Endothelial cell of umbilical vein (primary cell): ENCODE data around the gene TMEM252. TPM values are rescaled to one million over a fixed set of nuclear protein-coding genes. Genes with fewer than 3 reads are reported as not detected.

Experiments
- BruUV-seq: library from RNA; stranded (reverse); fragments of 400-500 nt; replicated peaks from 2 replicates; lab custom pipeline; 2021; lab: Mats Ljungman, UMichigan
- CTCF ChIA-PET: fragments of 300-600, 350-600 bp; sonication (Branson Sonifier 250); formaldehyde crosslinking; loops from one replicate; lab custom pipeline; 2021; ENCODE audit warnings: antibody characterized with exemption, inconsistent platforms; lab: Charles Lee
- POLR2A ChIA-PET: fragments of 300-600, 350-600 bp; sonication (Branson Sonifier 250); formaldehyde crosslinking; loops from one replicate; lab custom pipeline; 2021; ENCODE audit warnings: antibody characterized with exemption, inconsistent platforms; lab: Charles Lee
- DNase-seq: peaks from one replicate; pipeline ENCODE4 v3.0.0-alpha.2; 2011; ENCODE audit warnings: low read depth, low spot score
- FAIRE-seq: peaks from 2 replicates; lab custom pipeline; 2011; peaks lifted over from hg19 to GRCh38; lab: Jason Lieb, UNC
- H2AFZ ChIP-seq: 2 replicates; pipeline ENCODE4 v1.6.0; 2012; ENCODE audit warnings: low read depth, low read length, control low read depth, inconsistent platforms
- H3K27ac ChIP-seq: 2 replicates; pipeline ENCODE4 v1.5.1; 2011; ENCODE audit warnings: low read depth, mild to moderate bottlenecking, control low read depth, low read length, moderate library complexity; ENCODE audit not compliant: insufficient read depth
- H3K27me3 ChIP-seq, 2 experiments: 2 replicates each; pipeline versions ENCODE4 v1.6.0 to v1.6.1; 2011; ENCODE audit warnings: low read length in 2 of 2, mixed read lengths in 1 of 2; ENCODE audit not compliant: control insufficient read depth in 2 of 2, insufficient read depth in 2 of 2
- H3K36me3 ChIP-seq, 2 experiments: 2 replicates in 1 of 2; 3 replicates in 1 of 2; pipeline ENCODE4 v1.5.1; 2011; ENCODE audit warnings: low read length in 2 of 2, mild to moderate bottlenecking in 1 of 2, moderate library complexity in 1 of 2; ENCODE audit not compliant: control insufficient read depth in 2 of 2, insufficient read depth in 2 of 2; ENCODE audit errors: extremely low read depth in 1 of 2
- H3K4me1 ChIP-seq: 3 replicates; pipeline ENCODE4 v1.5.1; 2011; ENCODE audit warnings: mild to moderate bottlenecking, low read length; ENCODE audit not compliant: control insufficient read depth, insufficient read depth; ENCODE audit errors: extremely low read depth
- H3K4me2 ChIP-seq: 2 replicates; pipeline ENCODE4 v1.6.1; 2011; ENCODE audit warnings: low read length, control low read depth, mixed read lengths; ENCODE audit not compliant: insufficient read depth
- H3K4me3 ChIP-seq, 3 experiments: fragments of 200-600 bp in 1 of 3; sonication (generic), shearing (Covaris generic) in 1 of 3; replicated peaks in 1 of 3; 2 replicates each; pipeline ENCODE4 v1.5.1; 2011 to 2016; ENCODE audit warnings: control low read depth in 3 of 3, low read length in 3 of 3, mild to moderate bottlenecking in 2 of 3, inconsistent platforms in 1 of 3, low read depth in 1 of 3, moderate library complexity in 1 of 3; ENCODE audit not compliant: insufficient read depth in 1 of 3
- H3K79me2 ChIP-seq: 2 replicates; pipeline ENCODE4 v1.6.0; 2012; ENCODE audit warnings: low read length, inconsistent platforms; ENCODE audit not compliant: control insufficient read depth, insufficient read depth
- H3K9ac ChIP-seq: replicated peaks from 2 replicates; pipeline ENCODE3; 2011; ENCODE audit warnings: low read length, control low read depth; ENCODE audit not compliant: insufficient read depth; ENCODE audit errors: extremely low read depth
- H3K9me1 ChIP-seq: replicated peaks from 3 replicates; pipeline ENCODE4 v1.6.0; 2011; ENCODE audit warnings: mild to moderate bottlenecking, low read length; ENCODE audit not compliant: control insufficient read depth, insufficient read depth; ENCODE audit errors: extremely low read depth
- H3K9me3 ChIP-seq: replicated peaks from 2 replicates; pipeline ENCODE4 v1.5.1; 2012; ENCODE audit warnings: low read length, inconsistent platforms; ENCODE audit not compliant: control insufficient read depth, insufficient read depth
- H4K20me1 ChIP-seq: replicated peaks from 2 replicates; pipeline ENCODE3; 2011; ENCODE audit warnings: mild to moderate bottlenecking, low read length; ENCODE audit not compliant: control insufficient read depth, insufficient read depth; ENCODE audit errors: extremely low read depth
- EZH2 ChIP-seq: IDR thresholded peaks from 2 replicates; pipeline ENCODE4 v1.6.1; 2012; ENCODE audit warnings: borderline replicate concordance, low read depth, mild to moderate bottlenecking, moderate library complexity, low read length, inconsistent platforms; ENCODE audit not compliant: severe bottlenecking
- FOS ChIP-seq: IDR thresholded peaks from 2 replicates; pipeline ENCODE4 v1.6.1; 2011; ENCODE audit warnings: mild to moderate bottlenecking, low read length, moderate library complexity, borderline replicate concordance; ENCODE audit not compliant: insufficient read depth
- GATA2 ChIP-seq: IDR thresholded peaks from 2 replicates; pipeline ENCODE4 v1.7.0; 2011; ENCODE audit warnings: low read depth, mild to moderate bottlenecking, moderate library complexity, mixed read lengths, low read length; ENCODE audit not compliant: insufficient read length, insufficient read depth
- JUN ChIP-seq: IDR thresholded peaks from 2 replicates; pipeline ENCODE4 v1.6.1; 2011; ENCODE audit warnings: borderline replicate concordance, low read depth; ENCODE audit not compliant: insufficient read length, insufficient read depth
- MYC ChIP-seq: IDR thresholded peaks from one replicate; pipeline ENCODE4 v1.6.1; 2011; ENCODE audit warnings: mild to moderate bottlenecking, low read depth, low read length
- POLR2A ChIP-seq: IDR thresholded peaks from 2 replicates; pipeline ENCODE4 v1.6.1; 2012; ENCODE audit warnings: low read depth, mild to moderate bottlenecking, control low read depth, low read length
- POLR2AphosphoS5 ChIP-seq: IDR thresholded peaks from 2 replicates; pipeline ENCODE4 v1.6.1; 2012; ENCODE audit warnings: low read depth, mild to moderate bottlenecking, control low read depth, low read length, moderate library complexity; ENCODE audit not compliant: insufficient read depth
- dilution Hi-C: fragments of 300-500 bp; cut with MboI; formaldehyde crosslinking; loops from one replicate; pipeline ENCODE4 v1.15.0; 2019; ENCODE audit warnings: low sequenced_read_pairs; ENCODE audit not compliant: extremely low pct_ligation_motif_present
- intact Hi-C: fragments of 100-400 bp; cut with micrococcal nuclease; formaldehyde crosslinking; loops from one replicate; pipeline ENCODE4 v1.10.0; 2022
- polyA plus RNA-seq, 4 experiments: library from polyadenylated mRNA; depleted of rRNA in 3 of 4; stranded (reverse) in 3 of 4; unstranded in 1 of 4; fragments of >200 nt; gene quantifications; 2 replicates each; pipeline versions ENCODE4 v1.2.1 to v1.2.3, GENCODE V29; 2011 to 2012; ENCODE audit warnings: missing spikeins in 1 of 4
- total RNA-seq: library from RNA; stranded (reverse); gene quantifications from 2 replicates; pipeline ENCODE4 v1.2.3, GENCODE V29; 2021
- TF ChIP-seq, protein P1 (sequence below): IDR thresholded peaks from 2 replicates; pipeline ENCODE4 v1.6.1; 2011; ENCODE audit not compliant: insufficient read depth, insufficient read length
- TF ChIP-seq, protein P2 (sequence below), 2 donors: IDR thresholded peaks; 1 replicate in 1 of 2; 2 replicates in 1 of 2; pipeline ENCODE4 v1.5.1; 2011; ENCODE audit warnings: low read length in 2 of 2, mild to moderate bottlenecking in 2 of 2, moderate library complexity in 2 of 2, control low read depth in 1 of 2, inconsistent platforms in 1 of 2, low read depth in 1 of 2; ENCODE audit not compliant: insufficient read depth in 1 of 2; ENCODE audit errors: extremely low read depth in 1 of 2

Gene TMEM252
- total and polyA plus RNA-seq, 2 donors (not counting 3 experiments of a cell fraction or from before 2014, with no cell fraction given), result not detected

DNA sequence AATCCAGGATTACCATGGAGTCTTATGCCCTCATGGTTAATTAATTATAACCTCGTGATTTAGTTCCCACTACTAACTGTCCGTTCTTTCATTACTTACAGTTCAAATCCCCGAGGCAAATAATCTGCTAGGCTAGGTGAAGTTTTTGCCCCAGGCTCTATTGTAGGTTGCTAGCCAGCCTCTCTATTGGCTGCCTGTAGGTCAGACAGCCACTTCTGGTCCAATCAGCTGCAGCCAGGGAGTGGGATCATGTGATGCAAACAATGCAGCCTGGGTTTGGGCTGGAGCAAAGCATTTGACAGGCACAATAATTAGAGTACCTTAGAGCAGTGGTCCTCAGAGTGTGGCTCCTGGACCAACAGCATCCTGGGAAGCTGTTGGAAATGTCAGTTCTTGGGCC, 17.7 kb downstream of the TMEM252 start:
- Histone ChIP-seq H3K4me3 (no peak overlapping the region), H3K4me2 (no peak overlapping the region), H3K27ac (no peak overlapping the region), H3K36me3 (no peaks in the 10 kb centered on the region), H3K79me2 (no peaks in the 10 kb centered on the region), H3K9me3 (no peaks in the 10 kb centered on the region), H3K4me1 (no peaks in the 10 kb centered on the region), H3K9me1 (no peaks in the 10 kb centered on the region), H3K27me3 (no peaks in the 10 kb centered on the region), H4K20me1 (peaks cover 2% of the 10 kb centered on the region), H3K9ac (no peak overlapping the region), H2AFZ (no peak overlapping the region)
- intact Hi-C loops (no loop called here), dilution Hi-C loops (no loop called here)
- FAIRE-seq (no peak), DNase-seq (no peak)
- ChIA-PET POLR2A (no interaction called here), CTCF (no interaction called here)
- BruUV-seq, result no TSS peak
- TF ChIP-seq EZH2, result no peak
- no peak for TF ChIP-seq MYC
- TF ChIP-seq, protein P1, sequence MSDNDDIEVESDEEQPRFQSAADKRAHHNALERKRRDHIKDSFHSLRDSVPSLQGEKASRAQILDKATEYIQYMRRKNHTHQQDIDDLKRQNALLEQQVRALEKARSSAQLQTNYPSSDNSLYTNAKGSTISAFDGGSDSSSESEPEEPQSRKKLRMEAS, result no peak
- TF ChIP-seq, protein P2, sequence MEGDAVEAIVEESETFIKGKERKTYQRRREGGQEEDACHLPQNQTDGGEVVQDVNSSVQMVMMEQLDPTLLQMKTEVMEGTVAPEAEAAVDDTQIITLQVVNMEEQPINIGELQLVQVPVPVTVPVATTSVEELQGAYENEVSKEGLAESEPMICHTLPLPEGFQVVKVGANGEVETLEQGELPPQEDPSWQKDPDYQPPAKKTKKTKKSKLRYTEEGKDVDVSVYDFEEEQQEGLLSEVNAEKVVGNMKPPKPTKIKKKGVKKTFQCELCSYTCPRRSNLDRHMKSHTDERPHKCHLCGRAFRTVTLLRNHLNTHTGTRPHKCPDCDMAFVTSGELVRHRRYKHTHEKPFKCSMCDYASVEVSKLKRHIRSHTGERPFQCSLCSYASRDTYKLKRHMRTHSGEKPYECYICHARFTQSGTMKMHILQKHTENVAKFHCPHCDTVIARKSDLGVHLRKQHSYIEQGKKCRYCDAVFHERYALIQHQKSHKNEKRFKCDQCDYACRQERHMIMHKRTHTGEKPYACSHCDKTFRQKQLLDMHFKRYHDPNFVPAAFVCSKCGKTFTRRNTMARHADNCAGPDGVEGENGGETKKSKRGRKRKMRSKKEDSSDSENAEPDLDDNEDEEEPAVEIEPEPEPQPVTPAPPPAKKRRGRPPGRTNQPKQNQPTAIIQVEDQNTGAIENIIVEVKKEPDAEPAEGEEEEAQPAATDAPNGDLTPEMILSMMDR (IDR thresholded peaks at IDR 0.05; ENCODE audit: extremely low read depth in 1 of 2, insufficient read depth in 1 of 2, low read depth in 1 of 2, low read length in 2 of 2), result no peak
- TF ChIP-seq POLR2AphosphoS5, result no peak
- no peak for TF ChIP-seq JUN
- TF ChIP-seq FOS, result no peak
- no peak for TF ChIP-seq GATA2
- TF ChIP-seq POLR2A, result no peak
